NB4 (cell line): ENCODE results near the gene AP2B1.

ENCODE experiments used
- POLR2A ChIP-seq: IDR thresholded peaks from 2 replicates; pipeline ENCODE4 v1.6.1; 2011; ENCODE audit warnings: mild to moderate bottlenecking; ENCODE audit not compliant: insufficient read length; ENCODE audit errors: extremely low read depth
- TF ChIP-seq, protein P1 (sequence below): IDR thresholded peaks from one replicate; pipeline ENCODE4 v1.5.1; 2012; ENCODE audit warnings: low read depth, low read length

DNA sequence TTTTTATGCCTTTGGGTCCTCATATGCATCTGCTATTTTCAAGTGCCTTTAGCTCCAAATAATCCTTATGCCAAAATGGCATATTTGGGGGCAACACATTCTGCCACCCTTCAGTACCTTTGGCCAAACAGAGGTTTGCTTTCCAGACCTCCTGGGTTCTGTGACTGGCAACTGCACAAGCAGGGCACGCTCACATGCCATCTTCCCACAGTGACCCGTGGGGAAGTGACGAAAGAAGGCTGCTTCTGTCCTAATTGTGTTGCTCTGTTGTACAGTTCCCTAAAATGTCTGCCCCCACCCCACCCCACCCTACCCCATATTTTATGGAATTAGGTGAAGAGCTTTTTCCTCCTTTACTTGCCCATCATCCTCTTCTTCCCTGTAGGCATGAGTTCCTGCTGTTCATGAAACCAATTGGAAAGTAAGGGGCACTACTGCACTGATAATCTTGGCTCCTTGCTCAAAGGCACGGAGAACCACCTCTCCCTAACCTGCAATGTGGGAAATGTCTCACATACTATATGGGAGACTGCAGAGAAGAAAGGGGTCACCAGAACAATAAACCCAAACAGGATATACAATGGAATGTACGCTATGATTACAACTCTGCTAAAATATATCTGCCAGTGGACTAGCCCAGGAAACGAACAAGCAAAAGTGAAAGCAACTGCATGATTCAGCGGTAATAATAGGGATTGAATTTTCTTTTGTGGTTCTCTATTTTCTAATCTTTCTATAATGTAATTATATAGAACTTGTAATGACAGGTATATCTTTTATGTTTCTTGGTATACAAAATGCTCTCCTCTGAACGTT is 46.3 kb upstream of the AP2B1 start:
- TF ChIP-seq, protein P1, sequence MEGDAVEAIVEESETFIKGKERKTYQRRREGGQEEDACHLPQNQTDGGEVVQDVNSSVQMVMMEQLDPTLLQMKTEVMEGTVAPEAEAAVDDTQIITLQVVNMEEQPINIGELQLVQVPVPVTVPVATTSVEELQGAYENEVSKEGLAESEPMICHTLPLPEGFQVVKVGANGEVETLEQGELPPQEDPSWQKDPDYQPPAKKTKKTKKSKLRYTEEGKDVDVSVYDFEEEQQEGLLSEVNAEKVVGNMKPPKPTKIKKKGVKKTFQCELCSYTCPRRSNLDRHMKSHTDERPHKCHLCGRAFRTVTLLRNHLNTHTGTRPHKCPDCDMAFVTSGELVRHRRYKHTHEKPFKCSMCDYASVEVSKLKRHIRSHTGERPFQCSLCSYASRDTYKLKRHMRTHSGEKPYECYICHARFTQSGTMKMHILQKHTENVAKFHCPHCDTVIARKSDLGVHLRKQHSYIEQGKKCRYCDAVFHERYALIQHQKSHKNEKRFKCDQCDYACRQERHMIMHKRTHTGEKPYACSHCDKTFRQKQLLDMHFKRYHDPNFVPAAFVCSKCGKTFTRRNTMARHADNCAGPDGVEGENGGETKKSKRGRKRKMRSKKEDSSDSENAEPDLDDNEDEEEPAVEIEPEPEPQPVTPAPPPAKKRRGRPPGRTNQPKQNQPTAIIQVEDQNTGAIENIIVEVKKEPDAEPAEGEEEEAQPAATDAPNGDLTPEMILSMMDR = no peak
- no peak for TF ChIP-seq POLR2A
